Measurements from ENCODE around the gene BEX4.
"Not testable (repeated sequence)": the region's sequence is repeated elsewhere in the genome, so short reads cannot be mapped to it uniquely, and the experiment has no call there.

BEX4 gene, protein sequence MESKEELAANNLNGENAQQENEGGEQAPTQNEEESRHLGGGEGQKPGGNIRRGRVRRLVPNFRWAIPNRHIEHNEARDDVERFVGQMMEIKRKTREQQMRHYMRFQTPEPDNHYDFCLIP

DNA sequence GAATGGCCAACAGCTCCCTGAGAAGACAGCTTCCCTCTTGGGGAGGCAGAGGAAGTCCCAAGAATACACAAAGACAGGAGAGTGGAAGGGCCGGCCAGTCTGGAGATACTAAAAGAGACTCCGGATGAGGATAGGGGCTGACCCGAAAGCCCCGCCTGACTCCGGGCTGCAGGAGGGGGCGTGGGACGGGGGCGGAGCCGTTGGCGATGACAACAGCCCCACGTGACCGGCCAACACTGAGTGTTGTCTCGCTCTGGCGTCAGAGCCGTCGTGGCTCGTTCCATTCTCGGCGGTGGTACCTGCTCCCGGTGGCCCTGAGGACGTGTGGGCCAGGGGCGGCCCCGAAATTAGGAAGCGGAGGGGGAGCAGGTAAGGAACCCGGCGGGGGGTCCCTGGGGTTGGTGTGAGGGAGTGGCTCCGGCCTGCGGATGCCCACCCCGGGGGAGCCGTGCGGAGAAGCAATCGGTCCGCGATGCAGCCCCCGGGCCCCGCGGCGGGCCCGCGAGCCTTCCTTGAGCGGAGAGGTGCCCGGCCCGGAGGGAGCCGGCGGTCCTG, at the start of gene BEX4:
Gene BEX4 (plus strand): TSS at position 239 of the 555 bp plus-strand sequence. CDS start 1,046 bp downstream, outside the sequence.
- DNase-seq (ENCODE audit: low read depth in 2 of 2) = peak; percentile 67 to 73

DNA sequence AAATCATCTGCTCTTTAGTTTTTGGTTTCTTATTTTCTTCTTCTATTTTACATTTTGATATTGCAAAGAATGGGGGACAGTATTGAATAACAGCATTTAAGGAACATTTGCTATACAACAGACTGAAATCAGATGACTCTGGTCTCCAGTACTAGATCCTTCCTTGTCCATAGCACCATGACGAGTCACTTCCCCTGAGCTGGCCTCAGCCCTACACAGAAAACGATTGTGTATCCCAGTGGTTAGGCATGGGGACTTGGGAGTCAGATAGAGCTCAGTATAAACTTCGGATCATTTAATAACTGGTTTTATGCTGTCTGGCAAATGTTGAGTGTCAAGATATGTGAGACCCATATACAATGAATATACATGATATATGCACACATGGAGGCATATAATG, 44.7 kb upstream of the BEX4 start:
- DNase-seq (ENCODE audit: low read depth in 2 of 2) = no peak

DNA sequence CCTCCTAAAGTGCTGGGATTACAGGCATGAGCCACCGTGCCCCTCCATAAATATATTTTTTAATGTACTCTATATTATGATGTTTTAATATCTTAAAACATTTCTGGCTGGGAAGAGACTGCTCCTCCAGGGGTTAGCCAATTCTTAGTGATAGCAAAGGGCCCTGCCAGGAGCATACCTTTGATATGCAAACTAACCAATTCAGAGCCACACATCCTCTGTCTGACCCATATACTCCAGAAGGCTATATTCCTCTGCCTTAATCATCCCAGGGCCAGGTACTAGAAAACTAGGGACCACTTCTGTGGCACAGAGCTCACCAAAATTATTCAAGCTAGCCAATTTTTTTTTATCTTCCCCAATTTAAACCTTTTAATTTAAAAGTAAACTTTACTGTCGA, 43.6 kb upstream of the BEX4 start:
- DNase-seq (ENCODE audit: low read depth in 2 of 2) = no peak

DNA sequence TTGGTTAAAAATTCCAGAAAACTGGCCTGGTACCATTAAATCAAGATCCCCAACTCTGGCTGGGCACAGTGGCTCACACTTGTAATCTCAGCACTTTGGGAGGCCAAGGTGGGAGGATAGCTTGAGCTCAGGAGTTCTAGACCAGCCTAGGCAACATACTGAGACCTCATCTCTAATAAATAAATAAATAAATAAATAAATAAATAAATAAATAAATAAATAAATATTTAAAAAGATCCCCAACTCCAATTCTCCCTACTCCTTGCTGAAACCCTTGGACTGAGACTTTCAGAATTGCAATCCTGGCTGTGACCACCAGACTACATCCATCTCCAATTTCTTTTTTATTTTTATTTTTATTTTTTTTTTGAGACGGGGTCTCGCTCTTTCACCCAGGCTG, 39.7 kb upstream of the BEX4 start:
- not testable (repeated sequence) for DNase-seq (ENCODE audit: low read depth in 2 of 2)

DNA sequence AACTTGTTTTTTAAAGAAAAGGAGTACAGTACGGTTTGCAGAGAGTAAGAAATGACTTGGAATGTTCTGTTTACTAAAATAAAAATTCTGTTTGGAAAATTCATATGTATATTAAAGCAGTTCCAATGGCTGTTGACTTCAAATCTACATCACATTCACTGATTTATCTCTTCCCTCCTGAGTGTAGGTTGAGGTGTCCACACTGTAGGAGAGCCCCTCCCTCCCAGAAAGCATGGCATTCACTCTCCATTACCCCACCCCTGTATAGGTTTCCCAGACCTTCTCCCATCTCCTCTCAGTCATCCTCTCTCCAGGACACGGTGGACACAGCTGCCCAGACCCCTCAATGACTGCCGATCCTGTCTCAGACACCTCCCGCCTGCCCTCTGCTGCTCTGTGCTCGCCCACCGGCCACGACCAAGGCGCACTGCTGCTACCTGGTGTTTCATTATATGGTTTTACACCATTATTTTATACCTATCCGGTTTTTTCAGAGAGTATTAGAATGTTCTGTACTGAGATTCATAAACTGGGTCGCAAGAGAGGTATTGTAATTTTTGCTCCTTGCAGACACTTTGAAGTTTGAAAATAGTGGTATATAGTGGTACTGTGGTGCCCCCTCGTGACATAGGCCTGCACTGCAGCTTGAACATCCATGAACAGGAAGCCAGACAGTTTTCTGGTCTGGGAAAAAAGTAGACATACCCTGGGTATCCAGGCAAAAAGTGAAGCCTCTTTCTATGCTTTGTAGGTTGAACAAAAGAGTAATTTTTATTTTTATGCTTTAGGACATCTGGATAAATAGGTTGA, 38.8 kb upstream of the BEX4 start:
- DNase-seq (ENCODE audit: low read depth in 2 of 2) = peak; percentile 16 to 49

DNA sequence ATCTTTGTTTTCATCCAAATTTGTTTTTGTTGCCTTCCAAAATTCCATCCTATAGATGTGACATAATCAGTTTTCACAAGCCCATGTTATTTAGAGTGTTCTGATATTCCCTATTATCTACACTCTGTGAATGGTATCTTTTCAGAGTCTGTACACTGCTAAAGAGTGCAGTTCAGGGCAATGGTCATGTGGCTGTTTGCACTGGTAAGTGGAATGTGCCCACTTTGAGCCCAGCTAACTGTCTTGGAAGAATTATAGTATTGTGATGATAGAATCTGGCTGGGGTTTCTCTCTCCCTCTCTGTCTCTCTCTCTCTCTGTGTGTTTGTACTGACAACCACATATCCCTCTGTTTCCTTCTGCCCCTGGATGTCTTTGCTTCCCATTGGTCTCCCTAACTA, 37.4 kb upstream of the BEX4 start:
- no peak for DNase-seq (ENCODE audit: low read depth in 2 of 2)

DNA sequence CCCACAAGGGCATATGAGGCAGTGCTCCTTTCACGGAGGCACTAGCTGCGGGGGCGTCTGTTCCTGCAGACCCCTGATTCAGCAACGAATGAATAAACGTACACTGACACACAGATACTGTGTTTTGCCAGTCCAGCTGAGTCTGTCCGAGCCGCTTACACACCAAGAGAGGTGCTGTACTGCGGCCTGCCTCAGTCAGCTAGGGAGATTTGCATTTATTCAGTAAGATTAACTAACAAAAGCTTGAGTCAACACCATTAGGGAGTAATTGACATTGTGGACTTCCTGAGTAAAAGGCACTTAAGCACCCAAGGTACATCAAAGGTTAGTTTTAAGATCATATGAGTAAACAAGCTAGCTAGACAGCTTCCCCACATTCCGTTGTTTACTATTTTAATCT, 31.0 kb upstream of the BEX4 start:
- DNase-seq (ENCODE audit: low read depth in 2 of 2) = no peak

DNA sequence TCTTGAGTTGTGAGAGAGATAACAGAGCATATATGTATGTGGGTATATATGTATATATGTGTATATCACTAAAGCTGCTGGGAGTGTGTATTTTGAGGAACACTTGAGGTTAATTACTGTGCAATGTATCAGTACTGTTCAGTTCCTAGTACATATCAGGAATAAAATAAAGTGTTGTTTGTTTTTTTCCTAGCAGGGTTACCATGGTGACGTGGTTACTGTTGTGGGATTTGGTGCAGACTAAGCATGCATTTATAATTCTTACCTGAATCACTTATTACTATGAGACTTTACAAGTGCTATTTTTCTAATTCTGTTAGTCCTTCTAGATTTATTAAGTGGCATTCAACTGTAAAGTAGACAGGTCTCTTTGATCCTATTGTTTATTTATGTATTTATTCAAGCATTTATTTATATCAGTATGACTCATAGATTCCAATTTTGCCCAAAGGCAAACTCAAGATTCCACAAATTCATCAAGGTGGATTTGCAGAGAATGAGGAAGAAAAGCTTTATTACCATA, 26.9 kb upstream of the BEX4 start:
- no peak for DNase-seq (ENCODE audit: low read depth in 2 of 2)

DNA sequence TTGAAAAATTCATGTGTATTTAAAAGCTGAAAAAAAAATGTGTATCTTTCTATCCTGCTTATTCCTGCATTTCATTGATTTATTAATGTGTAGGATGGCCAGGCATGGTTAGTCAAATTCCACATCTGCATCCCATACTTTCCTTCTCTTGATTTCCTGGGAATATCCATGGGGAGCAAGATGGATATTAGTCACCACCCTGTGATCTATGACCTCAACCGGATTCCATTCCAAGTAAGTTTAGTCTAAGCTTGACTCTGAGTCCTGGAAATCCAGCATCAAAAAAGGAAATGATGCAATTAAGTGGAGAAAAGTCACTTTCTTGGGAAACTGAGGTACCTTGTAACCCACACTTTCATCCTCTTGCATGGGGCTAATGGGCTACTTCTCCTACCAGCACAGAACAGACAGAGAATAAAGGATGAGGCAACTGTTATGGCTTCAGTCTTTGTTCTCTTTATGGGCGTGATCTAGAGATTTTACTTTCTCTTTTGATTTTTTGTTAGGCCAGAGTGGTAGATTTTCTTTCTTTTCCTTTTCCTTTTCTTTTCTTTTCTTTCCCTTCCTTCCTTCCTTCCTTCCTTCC, 17.1 kb upstream of the BEX4 start:
- DNase-seq (ENCODE audit: low read depth in 2 of 2) = no peak

DNA sequence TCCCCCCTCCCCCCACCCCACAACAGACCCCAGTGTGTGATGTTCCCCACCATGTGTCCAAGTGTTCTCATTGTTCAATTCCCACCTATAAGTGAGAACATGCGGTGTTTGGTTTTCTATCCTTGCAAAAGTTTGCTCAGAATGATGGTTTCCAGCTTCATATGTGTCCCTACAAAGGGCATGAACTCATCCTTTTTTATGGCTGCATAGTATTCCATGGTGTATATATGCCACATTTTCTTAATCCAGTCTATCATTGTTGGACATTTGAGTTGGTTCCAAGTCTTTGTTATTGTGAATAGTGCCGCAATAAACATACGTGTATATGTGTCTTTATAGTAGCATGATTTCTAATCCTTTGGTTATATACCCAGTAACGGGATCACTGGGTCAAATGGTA, 16.2 kb upstream of the BEX4 start:
- DNase-seq (ENCODE audit: low read depth in 2 of 2) = not testable (repeated sequence)

DNA sequence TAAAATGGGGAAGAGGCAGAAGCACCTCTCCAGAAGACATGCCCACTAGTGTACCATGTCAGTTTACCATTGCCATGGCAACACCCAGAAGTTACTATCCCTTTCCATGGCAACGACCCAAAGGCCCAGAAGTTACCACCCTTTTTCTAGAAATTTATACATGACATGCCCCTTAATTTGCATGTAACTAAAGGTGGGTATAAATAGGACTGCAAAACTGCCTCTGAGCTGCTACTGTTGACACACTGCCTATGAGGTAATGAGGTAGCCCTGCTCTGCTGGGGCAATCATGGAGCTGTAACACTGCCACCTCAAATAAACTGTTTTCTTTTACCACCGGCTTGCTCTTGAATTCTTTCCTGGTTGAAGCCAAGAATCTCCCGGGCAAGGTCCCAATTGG, 13.9 kb upstream of the BEX4 start:
- DNase-seq (ENCODE audit: low read depth in 2 of 2) = no peak

DNA sequence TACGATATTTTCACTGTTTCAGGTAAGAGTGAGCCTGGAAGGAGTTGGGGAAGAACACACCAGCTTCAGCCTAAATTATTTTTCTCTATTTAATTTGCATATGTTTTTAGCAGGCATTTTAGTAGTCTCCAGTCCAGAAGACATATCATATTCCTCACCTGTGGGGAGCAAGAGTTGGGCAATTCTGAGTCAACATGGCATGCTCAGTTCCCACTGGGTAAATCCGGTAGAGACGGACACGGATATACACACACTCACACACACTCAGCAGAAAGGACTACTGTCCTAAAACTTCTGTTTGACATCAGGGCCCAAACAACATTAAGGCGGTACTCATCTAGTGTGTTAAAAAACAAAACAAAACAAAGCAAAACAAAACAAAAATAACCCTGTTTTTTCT, 4.9 kb upstream of the BEX4 start:
- DNase-seq (ENCODE audit: low read depth in 2 of 2) = no peak

DNA sequence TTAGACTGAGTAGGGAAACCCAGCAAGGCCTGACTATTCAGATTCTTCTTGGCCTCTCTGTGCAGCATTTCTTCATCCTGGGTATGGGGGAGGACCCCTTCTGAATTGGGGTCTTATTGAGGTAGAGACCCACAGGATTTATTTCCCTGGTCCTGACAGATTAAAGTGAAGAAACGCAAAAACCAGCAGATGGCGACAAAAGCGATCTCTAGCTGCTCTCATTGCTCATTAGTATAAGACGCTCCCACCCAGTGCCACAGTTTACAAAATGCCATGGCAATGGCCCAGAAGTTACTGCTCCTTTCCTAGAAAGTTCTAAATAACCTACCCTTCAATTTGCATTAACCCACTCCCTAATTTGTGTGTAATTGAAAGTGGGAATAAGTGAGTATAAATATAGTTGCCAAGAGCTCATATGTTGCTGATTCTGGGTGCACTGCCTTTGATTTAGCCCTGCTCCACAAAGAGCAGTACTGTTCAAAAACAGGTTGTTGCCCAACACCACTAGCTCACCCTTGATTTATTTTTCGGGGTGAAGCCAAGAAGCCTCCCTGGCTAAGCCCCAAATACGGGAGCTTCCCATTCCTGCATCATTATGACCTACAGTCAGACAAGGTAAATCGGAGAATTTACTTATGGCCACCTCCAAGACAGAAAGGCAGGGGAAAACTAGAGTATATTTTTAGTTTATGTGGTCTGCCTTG, 3.7 kb upstream of the BEX4 start:
- DNase-seq (ENCODE audit: low read depth in 2 of 2) = peak in 1 of 2 donors; percentile 7

DNA sequence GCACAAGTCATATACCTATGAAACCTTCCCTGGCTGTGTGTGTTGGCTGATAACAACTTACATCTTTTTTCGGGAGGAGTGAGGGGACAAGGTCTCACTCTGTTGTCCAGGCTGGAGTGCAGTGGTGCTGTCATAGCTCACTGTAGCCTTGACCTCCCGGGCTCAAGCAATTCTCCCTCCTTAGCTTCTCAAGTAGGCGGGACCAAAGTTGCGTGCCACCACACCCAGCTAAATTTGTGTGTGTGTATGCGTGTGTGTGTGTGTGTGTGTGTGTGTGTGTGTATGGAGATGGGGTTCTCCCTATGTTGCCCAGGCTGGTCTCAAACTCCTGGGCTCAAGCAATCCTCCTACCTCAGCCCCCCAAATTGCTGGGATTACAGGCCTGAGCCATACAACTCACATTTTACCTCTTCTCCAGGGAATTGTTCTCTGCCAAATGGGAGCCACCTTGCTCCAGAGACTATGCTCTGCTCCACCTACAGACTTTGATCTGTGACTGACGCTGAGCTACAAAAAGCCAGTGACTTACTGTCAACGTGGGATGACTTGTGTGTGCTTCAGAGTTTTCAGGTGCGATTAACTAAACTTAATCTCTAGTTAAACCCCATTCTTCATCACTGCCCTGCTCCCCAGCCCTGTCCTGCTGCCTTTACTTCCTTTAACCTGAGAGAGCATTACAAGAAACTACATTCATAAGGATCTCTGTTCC, 2.0 kb upstream of the BEX4 start:
- DNase-seq (ENCODE audit: low read depth in 2 of 2) = no peak

DNA sequence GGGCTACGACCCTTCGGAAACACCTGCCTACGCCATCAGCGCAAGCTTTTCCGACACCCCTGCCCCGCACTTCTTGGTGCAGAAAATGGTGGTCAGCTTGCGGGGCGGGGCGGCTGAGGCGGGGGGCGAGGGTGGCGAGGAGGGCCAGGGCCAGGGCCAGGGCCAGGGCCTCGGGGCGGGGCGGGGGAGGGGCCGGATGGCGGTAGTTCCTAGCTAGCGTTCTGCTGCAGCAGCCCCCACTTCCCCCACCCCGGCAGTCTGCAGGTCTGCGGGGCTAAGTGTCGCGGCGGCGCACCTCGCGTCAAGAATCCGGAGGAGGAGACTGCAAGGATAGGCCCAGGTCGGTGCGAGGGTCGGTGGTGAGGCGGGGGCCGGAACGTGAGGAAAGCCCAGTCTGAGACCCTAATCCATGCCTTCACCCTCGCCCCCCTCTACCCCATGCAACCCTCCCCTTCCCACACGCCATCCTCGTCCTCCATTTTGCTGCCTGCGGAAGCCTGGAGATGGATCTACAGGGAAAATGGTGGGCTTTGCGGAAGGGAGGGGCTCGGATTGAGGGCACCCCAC, 600 bp downstream of the BEX4 start:
- no peak for DNase-seq (ENCODE audit: low read depth in 2 of 2)

DNA sequence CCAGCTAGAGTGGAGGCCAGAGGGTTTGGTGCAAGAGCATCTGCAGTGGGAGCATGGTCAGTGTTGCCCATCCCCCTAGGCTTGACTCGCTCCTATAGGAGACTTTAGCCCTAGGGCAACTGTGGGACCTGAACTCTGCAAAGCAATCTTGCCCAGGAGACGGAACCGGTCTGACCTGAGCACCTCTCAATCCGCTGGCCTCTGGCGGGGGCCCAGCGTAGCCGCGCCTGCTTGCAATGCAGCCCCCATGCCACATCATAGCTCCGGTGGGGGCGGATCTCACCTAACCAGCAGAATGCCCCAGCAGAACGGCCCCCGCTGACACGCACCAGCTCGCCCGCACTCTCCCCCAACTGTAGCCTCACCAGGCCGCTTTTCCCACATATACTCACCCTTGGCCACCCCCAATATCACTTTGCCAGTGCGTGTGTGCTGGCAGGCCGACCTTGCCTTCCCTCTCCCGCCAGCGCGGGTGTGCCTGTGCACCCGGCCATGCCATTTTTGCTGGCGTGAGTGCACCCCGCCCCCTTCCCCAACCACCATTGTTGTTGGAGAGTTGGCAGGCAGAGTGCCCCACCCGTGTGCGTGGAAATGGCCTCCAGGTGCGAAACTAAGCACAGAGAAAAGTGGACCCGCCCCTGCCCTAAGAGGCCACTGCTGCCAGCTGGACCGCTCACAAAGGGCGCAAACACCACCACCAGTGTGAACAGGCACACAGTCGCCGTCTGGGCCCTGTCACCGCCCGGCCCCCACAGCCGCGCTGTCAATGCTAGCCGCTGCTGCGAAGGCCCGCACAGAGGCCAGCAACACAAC, 5.8 kb downstream of the BEX4 start:
- no peak for DNase-seq (ENCODE audit: low read depth in 2 of 2)

DNA sequence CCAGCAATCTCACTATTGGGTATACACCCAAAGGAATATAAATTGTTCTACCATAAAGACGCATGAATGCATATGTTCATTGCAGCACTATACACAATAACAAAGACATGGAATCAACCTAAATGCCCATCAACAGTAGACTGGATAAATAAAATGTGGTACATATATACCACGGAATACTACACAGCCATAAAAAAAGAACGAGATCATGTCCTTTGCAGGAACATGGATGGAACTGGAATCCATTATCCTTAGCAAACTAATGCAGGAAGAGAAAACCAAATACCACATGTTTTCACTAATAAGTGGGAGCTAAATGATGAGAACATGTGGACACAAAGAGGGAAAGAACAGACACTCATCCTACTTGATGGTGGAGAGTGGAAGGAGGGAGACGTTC, 11.0 kb downstream of the BEX4 start:
- not testable (repeated sequence) for DNase-seq (ENCODE audit: low read depth in 2 of 2)

DNA sequence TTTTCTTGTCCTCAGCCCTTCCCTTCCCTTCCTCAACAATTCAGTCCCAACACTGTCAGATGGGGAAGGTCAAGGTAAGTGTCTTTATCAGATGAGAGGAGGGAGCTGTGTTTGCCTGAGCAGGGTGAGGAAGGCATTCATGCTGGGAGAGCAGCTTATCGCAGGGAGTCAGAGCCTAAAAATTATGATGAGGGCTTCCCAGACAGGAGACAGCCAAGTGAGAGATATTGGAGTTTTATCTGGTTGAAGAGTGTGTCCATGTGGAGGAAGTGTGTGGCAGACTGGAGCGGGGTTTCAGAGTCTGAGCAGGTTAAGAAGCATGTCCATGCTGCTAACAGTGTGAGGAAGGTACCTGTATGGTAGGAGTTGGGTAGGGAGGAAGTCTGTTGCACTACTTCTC, 18.4 kb downstream of the BEX4 start:
- no peak for DNase-seq (ENCODE audit: low read depth in 2 of 2)

DNA sequence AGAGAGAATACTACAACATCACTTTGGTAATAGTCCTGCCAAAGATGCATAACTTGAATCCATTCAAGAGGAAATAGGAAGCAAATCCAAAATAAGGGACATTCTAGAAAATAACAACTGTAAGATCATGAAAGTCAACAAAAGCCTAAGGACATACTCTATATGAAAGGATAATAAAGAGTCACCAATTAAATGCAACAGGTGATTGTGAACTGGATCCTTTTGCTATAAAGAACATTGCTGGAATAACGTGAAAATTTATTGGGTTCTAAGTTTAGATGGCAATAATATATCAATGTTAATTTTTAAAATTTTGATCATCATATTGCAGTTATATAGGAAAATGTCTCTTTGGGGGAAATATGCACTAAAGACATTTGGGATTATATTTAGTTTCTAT, 20.0 kb downstream of the BEX4 start:
- DNase-seq (ENCODE audit: low read depth in 2 of 2) = no peak

DNA sequence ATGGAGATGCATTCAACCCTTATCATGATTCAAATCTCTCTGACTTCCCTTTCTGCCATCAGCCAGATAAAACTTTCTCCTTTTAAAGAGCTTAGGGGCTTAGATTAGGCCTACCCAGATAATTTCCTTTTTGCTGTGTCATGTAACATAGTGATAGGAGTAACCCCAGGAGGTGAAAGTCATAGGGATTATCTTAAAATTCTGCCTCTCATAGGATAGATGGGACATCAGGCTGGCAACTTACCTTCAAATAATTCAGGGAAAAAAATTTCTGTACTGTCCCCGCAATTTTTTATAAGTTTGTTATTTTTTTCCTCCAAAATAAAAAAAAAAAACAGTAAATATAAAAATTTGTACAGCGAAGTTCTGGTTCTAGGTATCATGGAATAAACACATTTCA, 20.7 kb downstream of the BEX4 start:
- not testable (repeated sequence) for DNase-seq (ENCODE audit: low read depth in 2 of 2)

Measured in stimulated activated CD4-positive, alpha-beta T cell treated with anti-CD3 and anti-CD28 coated beads, Interleukin-4, amount 100 ng/mL, for 48 hours (primary cell).